HG03103 (cell line): ENCODE measurements around the gene EPHB2.
"Not testable (repeated sequence)": the region's sequence is repeated elsewhere in the genome, so short reads cannot be mapped to it uniquely, and the experiment has no call there.

Source experiments
- ATAC-seq: cut with Tn5 transposase; IDR thresholded peaks from one replicate; pipeline ENCODE4 v1.9.1; 2021; ENCODE audit warnings: low read depth; ENCODE audit not compliant: unreplicated experiment

Gene EPHB2

DNA sequence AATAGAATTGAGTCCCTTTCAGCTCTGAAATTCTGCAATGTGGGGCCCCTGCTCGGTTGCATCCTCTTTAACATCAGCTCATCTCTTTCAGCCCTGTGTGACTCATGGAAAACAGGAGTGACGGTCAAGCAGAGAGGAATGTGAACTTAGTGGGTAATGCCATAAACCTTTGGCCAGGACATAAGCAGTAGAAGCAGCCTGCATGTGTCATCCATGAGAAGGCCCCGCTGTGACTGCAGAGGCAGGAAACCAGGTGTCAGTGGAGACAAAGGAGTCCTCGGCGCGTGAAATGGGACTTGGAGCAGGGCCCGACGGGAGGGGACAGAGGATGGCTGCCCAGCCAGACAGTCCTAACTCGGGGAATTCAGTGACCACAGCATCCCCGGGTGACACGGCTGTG is 21.1 kb upstream of the EPHB2 start:
- no peak for ATAC-seq

DNA sequence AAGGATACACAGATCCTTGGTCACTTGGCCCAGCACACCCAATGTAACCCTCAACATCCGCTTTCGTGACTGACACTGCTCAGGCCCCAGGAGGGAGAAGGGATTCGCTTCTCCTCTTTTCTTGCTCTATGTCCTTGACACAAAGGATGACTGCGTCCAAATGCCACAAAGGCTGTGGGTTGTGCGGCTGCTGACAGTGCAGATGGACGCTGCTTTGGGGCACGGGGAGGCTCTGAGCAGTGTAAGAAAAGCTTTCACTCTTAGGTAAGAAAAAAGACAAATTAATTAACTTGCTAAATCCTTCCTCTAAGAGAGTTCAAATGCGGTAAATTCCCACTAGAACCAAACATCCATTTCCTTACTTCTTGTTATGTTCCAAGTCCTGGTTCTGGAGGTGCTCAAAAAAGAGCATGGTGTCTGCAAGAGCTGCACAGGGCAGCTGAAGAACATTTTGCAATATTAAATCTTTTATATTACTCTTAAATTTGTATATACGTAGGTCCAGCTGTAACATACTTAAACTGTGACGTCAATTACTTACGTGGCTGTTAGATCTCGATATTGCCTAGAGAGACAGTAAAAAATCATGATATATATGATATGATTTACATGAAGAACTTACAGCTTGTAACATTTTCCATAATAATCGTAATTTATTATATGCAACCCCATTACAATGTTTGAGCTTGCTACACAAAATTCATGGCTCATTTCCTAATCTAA is 19.4 kb upstream of the EPHB2 start:
- no peak for ATAC-seq

DNA sequence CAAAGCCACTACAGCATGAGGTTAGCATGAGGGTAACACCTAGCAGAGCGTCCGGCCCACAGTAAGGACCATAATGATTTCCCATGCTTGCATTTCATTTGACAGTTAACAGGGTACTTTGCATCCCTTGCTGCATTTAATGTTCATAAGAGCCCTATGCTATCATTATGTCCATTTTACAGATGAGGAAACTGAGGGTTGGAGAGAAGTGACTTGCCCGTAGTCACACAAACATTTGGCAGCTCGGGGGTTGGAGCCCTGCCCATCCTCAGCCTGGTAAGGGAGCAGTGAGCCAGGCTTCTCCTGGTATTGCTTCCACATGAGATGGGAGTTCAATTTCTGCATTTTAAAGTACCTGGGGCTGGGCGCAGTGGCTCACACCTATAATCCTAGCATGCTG is 16.5 kb upstream of the EPHB2 start:
- no peak for ATAC-seq

DNA sequence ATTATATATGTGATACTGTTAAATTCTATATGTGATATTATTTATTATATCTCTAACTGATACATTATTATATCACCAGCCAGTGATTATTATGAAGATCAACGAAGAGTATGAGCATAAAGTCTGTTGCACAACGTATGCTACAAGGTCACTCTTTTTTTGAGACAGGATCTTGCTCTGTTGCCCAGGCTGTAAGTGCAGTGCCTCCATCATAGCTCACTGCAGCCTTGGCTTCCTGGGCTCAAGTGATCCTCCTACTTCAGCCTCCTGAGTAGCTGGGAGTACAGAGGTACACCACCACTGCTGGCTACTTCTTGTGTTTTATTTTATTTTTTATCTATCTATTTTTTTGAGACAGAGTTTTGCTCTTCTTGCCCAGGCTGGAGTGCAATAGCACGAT is 14.0 kb upstream of the EPHB2 start:
- ATAC-seq, result no peak

DNA sequence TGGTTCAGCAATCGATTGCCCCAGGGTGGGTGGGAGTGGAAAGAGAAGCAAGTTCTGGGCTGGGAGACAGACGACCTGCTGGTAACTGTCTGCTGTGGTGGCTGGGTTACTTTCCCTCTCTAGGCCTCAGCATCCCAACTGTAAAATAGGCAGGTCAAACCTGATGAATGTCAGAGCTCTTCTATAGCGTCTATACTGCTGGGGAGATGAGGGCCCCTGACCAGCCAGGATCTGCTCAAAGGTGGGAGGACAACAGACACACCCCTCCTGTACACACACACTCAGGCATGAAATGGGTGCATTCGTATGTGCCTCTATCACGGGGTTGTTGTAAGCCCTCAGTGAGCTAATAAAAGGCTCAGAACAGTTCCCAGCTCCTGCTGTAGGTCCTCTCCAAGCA is 12.7 kb upstream of the EPHB2 start:
- no peak for ATAC-seq

- ATAC-seq, result no peak
Measured at GRCh38 chr1:22699681-22700520, 10.7 kb upstream of the EPHB2 start.

DNA sequence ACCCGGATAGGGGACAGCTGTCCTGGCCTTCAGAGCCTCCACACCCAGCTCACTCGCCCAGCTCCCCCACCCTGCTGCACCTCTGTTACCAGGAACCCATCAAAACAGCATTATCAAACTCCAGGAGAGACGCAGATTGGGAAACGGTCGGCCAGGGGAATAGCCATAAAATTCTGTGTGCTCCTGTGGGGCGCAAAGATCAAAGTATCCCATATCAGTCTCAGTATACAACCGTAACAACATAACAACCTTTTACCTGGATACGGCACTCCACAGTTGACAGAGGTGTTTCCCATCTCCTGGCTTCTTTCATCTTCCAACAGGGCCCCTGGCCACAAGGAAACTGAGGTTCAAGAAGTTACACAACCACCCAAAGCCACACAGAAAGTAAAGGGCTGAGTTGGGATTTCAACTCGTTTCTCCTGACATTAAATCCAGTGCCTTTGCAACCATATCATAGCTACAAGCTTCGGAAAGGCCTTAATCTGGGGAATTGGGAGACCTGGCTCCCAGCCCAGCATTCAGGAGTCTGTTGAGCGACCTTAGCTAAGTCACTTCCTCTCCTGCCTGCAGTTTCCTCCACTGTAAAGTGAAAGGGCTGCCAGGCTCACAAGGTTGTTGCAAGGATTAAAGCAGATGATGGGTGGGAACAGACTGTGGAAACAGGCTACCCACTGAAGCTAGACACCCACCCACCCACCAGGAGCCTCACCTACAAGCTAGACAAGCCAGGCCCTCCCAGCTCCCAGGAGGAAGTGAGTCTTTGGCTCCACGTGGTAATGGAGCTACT is 8.1 kb upstream of the EPHB2 start:
- ATAC-seq, result no peak

- ATAC-seq, result no peak
Measured at GRCh38 chr1:22704440-22705067, 6.1 kb upstream of the EPHB2 start.

- no peak for ATAC-seq
Measured at GRCh38 chr1:22705586-22705985, 5.1 kb upstream of the EPHB2 start.

GRCh38 chr1:22706100-22706499 is 4.5 kb upstream of the EPHB2 start:
- ATAC-seq, result not testable (repeated sequence)

GRCh38 chr1:22708777-22709176 is 1.9 kb upstream of the EPHB2 start:
- no peak for ATAC-seq

GRCh38 chr1:22709227-22709626 is 1.4 kb upstream of the EPHB2 start:
- no peak for ATAC-seq

- no peak for ATAC-seq
Measured at GRCh38 chr1:22709891-22710700, 543 bp upstream of the EPHB2 start.

- ATAC-seq, result no peak
Measured at GRCh38 chr1:22711071-22711470, 432 bp downstream of the EPHB2 start.

GRCh38 chr1:22711591-22712501 is 1.2 kb downstream of the EPHB2 start:
- ATAC-seq, result no peak

GRCh38 chr1:22712502-22713271 is 2.0 kb downstream of the EPHB2 start:
- no peak for ATAC-seq

DNA sequence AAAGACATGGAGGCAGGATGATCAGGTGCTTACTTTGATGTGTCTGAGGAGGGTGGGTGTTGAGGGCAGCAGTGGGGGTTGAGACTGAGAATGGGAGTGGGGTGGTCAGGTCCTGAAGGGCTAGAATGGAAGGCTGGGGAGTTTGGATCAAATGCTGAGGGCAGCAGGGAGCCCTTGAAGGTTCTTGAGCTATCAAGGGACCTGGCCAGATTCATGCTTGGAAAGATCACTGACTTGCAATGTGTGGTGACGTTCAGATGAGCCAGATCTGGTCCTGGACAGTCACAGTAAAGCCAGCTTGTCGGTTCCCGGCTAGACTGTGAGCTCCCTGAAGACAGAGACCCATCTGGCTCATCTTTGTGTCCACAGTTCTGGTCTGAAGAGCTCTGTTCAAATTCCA is 3.8 kb downstream of the EPHB2 start:
- ATAC-seq, result no peak

GRCh38 chr1:22717037-22717760 is 6.6 kb downstream of the EPHB2 start:
- ATAC-seq, result no peak
